ENCODE measurements around the gene CHI3L2.
"Not testable (repeated sequence)": the region's sequence is repeated elsewhere in the genome, so short reads cannot be mapped to it uniquely, and the experiment has no call there.

Gene CHI3L2

GRCh38 chr1:111209622-111210021, 17.9 kb upstream of the CHI3L2 start:
- TF ChIP-seq CTCF (conservative IDR thresholded peaks at IDR 0.05) (no peak), ZFX (IDR thresholded peaks at IDR 0.05) (no peak)
- no peak overlapping the region for H3K27ac ChIP-seq

- no peak for TF ChIP-seq CTCF (conservative IDR thresholded peaks at IDR 0.05)
- TF ChIP-seq ZFX (IDR thresholded peaks at IDR 0.05) = no peak
- H3K27ac ChIP-seq = no peak overlapping the region
Measured at GRCh38 chr1:111211921-111212320, 15.6 kb upstream of the CHI3L2 start.

- H3K27ac ChIP-seq = no peak overlapping the region
- TF ChIP-seq CTCF (conservative IDR thresholded peaks at IDR 0.05) = no peak
- TF ChIP-seq ZFX (IDR thresholded peaks at IDR 0.05) = no peak
Measured at GRCh38 chr1:111212634-111213335, 14.7 kb upstream of the CHI3L2 start.

- H3K27ac ChIP-seq = no peak overlapping the region
- no peak for TF ChIP-seq CTCF (conservative IDR thresholded peaks at IDR 0.05)
- no peak for TF ChIP-seq ZFX (IDR thresholded peaks at IDR 0.05)
Measured at GRCh38 chr1:111213412-111213811, 14.1 kb upstream of the CHI3L2 start.

GRCh38 chr1:111214074-111214801, 13.3 kb upstream of the CHI3L2 start:
- no peak overlapping the region for H3K27ac ChIP-seq
- TF ChIP-seq CTCF (conservative IDR thresholded peaks at IDR 0.05) = no peak
- no peak for TF ChIP-seq ZFX (IDR thresholded peaks at IDR 0.05)

GRCh38 chr1:111214884-111215283, 12.6 kb upstream of the CHI3L2 start:
- TF ChIP-seq CTCF (conservative IDR thresholded peaks at IDR 0.05) = no peak
- no peak for TF ChIP-seq ZFX (IDR thresholded peaks at IDR 0.05)
- no peak overlapping the region for H3K27ac ChIP-seq

- H3K27ac ChIP-seq = not testable (repeated sequence)
Measured at GRCh38 chr1:111215285-111215684, 12.2 kb upstream of the CHI3L2 start.
